Ovary (tissue), 9 donors: Measurements from ENCODE around the gene CTIF. TPM values are rescaled to one million over a fixed set of nuclear protein-coding genes. Genes with fewer than 3 reads are reported as not detected.
A peak's percentile ranks its signal among the peaks of the same experiment; 100 is the strongest.

Experiments used
- DNase-seq, 5 donors: peaks; one replicate each; pipeline ENCODE4 v3.0.0-alpha.2; 2019 to 2020
- H3K27ac ChIP-seq, 2 donors: fragments of 200-600 bp; one replicate each; pipeline versions ENCODE4 v1.5.1 to v1.8.0; 2019 to 2022
- H3K27me3 ChIP-seq: fragments of 200-600 bp; one replicate; pipeline ENCODE4 v1.8.0; 2022
- H3K36me3 ChIP-seq: fragments of 200-600 bp; sonication (generic); one replicate; pipeline ENCODE4 v1.5.1; 2019
- H3K4me1 ChIP-seq: one replicate; pipeline ENCODE4 v1.8.1; 2013; ENCODE audit warnings: mild to moderate bottlenecking, moderate library complexity; ENCODE audit not compliant: insufficient read depth
- H3K4me3 ChIP-seq: fragments of 200-600 bp; sonication (generic); one replicate; pipeline ENCODE4 v1.5.1; 2017
- H3K9me3 ChIP-seq, 2 donors: fragments of 200-600 bp in 1 of 2; sonication (generic) in 1 of 2; one replicate each; pipeline versions ENCODE4 v1.5.1 to v1.8.1; 2013 to 2019; ENCODE audit warnings: mild to moderate bottlenecking in 1 of 2, moderate library complexity in 1 of 2
- EP300 ChIP-seq: sonication (generic); formaldehyde crosslinking; IDR thresholded peaks from one replicate; pipeline ENCODE4 v1.6.1; 2017; ENCODE audit warnings: antibody characterized with exemption
- POLR2A ChIP-seq: fragments of 450-650 bp; IDR thresholded peaks from one replicate; pipeline ENCODE4 v1.6.1; 2017; ENCODE audit warnings: antibody characterized with exemption, mild to moderate bottlenecking, moderate library complexity
- WGBS, 3 donors: extraction: QIAGEN DNeasy Blood & Tissue Kit in 1 of 3; methylation state at CpG; one replicate each; pipeline versions ENCODE4 v1.1.5 to v1.1.7; 2013 to 2017; 5-methylcytosine and 5-hydroxymethylcytosine counted together
- intact Hi-C, 4 donors: fragments of 100-400 bp; cut with DNase I; formaldehyde crosslinking; loops; one replicate each; pipeline versions ENCODE4 v1.11.0 to v1.15.1; 2022 to 2023
- polyA plus RNA-seq, 2 donors: library from polyadenylated mRNA; stranded (reverse); fragments of 200-250 nt in 1 of 2; fragments of 350-450 nt in 1 of 2; fragmentation: Illumina TruSeq in 1 of 2; extraction: RNeasy Lipid Tissue Mini Kit (QIAGEN cat#74804) in 1 of 2; gene quantifications; one replicate each; pipeline ENCODE4 v1.2.3, GENCODE V29; 2013 to 2014
- total RNA-seq, 7 donors: library from RNA; depleted of rRNA in 2 of 7; stranded (reverse); fragments of >200 nt in 2 of 7; fragmentation: NEBNext Ultra II Directional in 3 of 7; extraction: Animal tissue kit (Norgen Biotek cat#: 25700) in 3 of 7; gene quantifications; one replicate each; pipeline versions ENCODE4 v1.1.0 to v1.2.4, GENCODE V29; 2016 to 2023
- TF ChIP-seq, protein P1 (sequence below), 3 donors: fragments of 450-650 bp in 2 of 3; fragments of 200-600 bp in 1 of 3; IDR thresholded peaks; one replicate each; pipeline versions ENCODE4 v1.5.1 to v1.8.0; 2016 to 2022; ENCODE audit warnings: antibody characterized with exemption in 3 of 3, mild to moderate bottlenecking in 1 of 3
- donor health status: DM: no; HTN: no; CAD: no; lungs with moderate emphysema.
- donor health status: DM: no; HTN: no; CAD: no.
- donor health status: Bipolar disorder and iron deficiency.
- donor health status: DM: yes; HTN: yes; CAD: no.
- donor health status: DM: no; HTN: no; CAD: no.
- donor health status: DM: yes; HTN: yes; CAD: no.

CTIF gene
- total and polyA plus RNA-seq, 9 donors: 18.5 to 94.1 (median 75.2) TPM

DNA sequence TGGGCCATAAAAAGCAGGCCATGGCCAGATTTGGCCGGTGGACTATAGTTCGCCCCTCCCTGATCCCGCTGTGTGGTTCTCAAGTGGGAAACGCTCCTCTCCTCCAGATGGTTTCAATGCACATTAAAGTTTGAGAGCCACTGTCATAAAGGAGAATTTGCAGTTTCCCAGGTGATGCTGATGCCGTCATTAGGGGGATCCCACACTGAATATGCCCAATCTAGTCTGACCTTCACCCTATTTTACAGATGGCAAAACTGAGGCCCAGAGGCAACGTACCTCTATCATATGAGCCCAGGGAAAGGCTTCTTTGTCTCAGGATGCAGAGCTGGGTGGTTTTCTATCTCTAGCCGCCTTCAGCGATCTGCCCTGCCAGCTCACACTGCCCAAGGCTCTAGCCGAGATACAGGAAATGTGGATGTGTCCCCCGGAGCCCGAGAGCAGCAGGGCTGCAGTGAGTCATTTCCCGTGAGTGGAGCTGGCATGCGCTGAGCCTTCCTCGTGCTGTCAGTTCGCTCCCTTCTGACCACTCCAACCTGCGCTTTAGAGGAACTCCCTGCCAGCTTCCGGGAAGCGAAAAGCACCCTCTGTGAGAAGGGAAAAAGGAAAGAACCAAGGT, 295.7 kb downstream of the CTIF start:
- H3K4me3 ChIP-seq: no peak overlapping the region
- no peaks in the 10 kb centered on the region for H3K9me3 ChIP-seq
- intact Hi-C loops: no loop called here
- DNase-seq: peak in 1 of 5 donors; percentile 37
- H3K4me1 ChIP-seq: peaks cover 5% of the 10 kb centered on the region
- H3K27me3 ChIP-seq: no peaks in the 10 kb centered on the region
- H3K36me3 ChIP-seq: no peaks in the 10 kb centered on the region
- TF ChIP-seq EP300 (no peak), POLR2A (no peak)
- TF ChIP-seq, protein P1, sequence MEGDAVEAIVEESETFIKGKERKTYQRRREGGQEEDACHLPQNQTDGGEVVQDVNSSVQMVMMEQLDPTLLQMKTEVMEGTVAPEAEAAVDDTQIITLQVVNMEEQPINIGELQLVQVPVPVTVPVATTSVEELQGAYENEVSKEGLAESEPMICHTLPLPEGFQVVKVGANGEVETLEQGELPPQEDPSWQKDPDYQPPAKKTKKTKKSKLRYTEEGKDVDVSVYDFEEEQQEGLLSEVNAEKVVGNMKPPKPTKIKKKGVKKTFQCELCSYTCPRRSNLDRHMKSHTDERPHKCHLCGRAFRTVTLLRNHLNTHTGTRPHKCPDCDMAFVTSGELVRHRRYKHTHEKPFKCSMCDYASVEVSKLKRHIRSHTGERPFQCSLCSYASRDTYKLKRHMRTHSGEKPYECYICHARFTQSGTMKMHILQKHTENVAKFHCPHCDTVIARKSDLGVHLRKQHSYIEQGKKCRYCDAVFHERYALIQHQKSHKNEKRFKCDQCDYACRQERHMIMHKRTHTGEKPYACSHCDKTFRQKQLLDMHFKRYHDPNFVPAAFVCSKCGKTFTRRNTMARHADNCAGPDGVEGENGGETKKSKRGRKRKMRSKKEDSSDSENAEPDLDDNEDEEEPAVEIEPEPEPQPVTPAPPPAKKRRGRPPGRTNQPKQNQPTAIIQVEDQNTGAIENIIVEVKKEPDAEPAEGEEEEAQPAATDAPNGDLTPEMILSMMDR (IDR thresholded peaks at IDR 0.05): no peak
- 69 to 77% (median 72%) methylated on average over 18 of the region's 18 CpGs for WGBS, 3 donors
- no peak overlapping the region for H3K27ac ChIP-seq

DNA sequence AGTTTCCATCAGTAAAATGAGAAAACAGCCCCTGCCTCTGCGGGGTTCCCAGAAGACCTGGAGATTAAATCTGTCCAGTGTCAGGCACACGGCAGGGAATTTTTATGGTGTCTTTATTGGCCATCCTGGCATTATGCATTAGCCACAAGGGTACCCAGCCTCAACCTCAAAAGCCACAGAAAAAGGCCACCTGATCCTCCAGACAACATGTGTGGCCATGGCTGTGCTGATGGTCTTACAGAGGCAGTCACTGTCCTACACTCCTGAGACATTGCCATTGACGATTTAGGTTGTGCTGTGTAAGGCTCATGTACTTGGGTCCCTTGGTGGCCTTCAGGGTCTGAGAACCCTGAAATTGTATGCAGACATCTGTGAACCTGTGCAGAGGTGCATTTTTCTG, 296.3 kb downstream of the CTIF start:
- Histone ChIP-seq H3K36me3 (no peaks in the 10 kb centered on the region), H3K4me1 (peaks cover 1% of the 10 kb centered on the region), H3K27ac (no peak overlapping the region), H3K27me3 (no peaks in the 10 kb centered on the region), H3K4me3 (no peak overlapping the region), H3K9me3 (no peaks in the 10 kb centered on the region)
- TF ChIP-seq, protein P1 (IDR thresholded peaks at IDR 0.05): no peak
- TF ChIP-seq EP300 (no peak), POLR2A (no peak)
- DNase-seq: no peak
- intact Hi-C loops: no loop called here
- 88 to 94% (median 91%) methylated on average over 3 of the region's 3 CpGs for WGBS, 3 donors

DNA sequence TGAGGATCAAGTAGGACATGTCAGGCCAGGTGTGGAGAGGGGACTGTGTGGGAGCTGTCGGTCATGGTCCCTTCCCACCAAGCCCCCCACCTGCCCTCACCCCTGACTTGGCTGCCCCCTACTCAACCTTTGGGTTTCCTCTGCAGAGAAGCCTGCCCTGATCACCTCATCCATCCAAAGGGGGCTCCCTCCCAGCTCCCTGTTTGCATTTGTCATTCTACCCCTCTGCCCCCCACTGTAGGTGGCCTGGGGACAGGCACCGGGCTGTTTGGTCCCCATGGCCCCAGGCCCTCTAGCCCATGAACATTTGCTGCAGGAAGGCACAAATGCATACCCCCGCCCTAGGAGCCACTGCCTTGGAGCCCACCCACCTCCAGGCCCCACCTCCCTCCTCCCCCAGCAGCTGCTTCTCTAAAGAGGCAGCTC, 296.9 kb downstream of the CTIF start:
- Histone ChIP-seq H3K36me3 (no peaks in the 10 kb centered on the region), H3K9me3 (no peaks in the 10 kb centered on the region), H3K4me3 (no peak overlapping the region), H3K4me1 (peaks cover 1% of the 10 kb centered on the region), H3K27ac (no peak overlapping the region), H3K27me3 (no peaks in the 10 kb centered on the region)
- no peak for TF ChIP-seq EP300
- TF ChIP-seq POLR2A: no peak
- TF ChIP-seq, protein P1 (IDR thresholded peaks at IDR 0.05): no peak
- intact Hi-C loops: no loop called here
- 85 to 95% (median 88%) methylated on average over 3 of the region's 3 CpGs for WGBS, 3 donors
- peak in 1 of 5 donors; percentile 16 for DNase-seq

DNA sequence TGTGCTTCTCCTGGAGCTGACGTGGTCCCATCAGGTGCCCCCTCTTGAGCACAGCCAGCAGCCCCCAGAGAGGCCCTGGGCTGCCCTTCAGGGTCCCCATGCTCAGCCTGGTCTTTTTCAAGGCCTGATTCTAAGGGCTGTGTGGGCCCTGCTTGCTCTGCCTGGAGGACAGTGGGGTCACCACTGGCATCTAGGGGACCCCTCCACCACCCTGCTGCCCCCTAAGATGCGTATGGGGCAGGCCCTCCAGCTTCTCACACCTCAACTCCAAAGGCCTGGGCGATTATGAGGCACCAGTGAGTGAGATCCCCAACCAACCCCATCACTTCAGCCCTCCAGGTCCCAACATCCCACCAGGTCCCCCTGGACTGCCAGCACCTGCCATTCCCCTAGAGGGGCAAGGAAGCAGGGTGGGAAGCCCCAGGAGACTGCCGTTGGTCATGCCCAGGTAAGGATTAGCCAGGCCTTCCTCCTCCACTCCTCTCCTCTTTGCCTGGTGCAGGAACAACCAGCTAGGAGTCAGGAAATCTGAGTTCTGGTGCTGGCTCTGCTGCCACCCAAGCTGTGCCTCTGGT, 297.5 kb downstream of the CTIF start:
- Histone ChIP-seq H3K9me3 (no peaks in the 10 kb centered on the region), H3K4me1 (peaks cover 2% of the 10 kb centered on the region), H3K36me3 (no peaks in the 10 kb centered on the region), H3K27me3 (no peaks in the 10 kb centered on the region), H3K27ac (no peak overlapping the region), H3K4me3 (no peak overlapping the region)
- peak in 1 of 5 donors; percentile 16 for DNase-seq
- no peak for TF ChIP-seq EP300
- TF ChIP-seq, protein P1 (IDR thresholded peaks at IDR 0.05): no peak
- no peak for TF ChIP-seq POLR2A
- intact Hi-C loops: no loop called here
- 54 to 94% (median 71%) methylated on average over 4 of the region's 4 CpGs for WGBS, 3 donors
